HG02852 (cell line): ENCODE measurements around the gene ZNF519.

Source experiments
- ATAC-seq: cut with Tn5 transposase; IDR thresholded peaks from one replicate; pipeline ENCODE4 v1.9.1; 2021; ENCODE audit warnings: mild to moderate bottlenecking, moderate library complexity; ENCODE audit not compliant: unreplicated experiment

ZNF519 gene

DNA sequence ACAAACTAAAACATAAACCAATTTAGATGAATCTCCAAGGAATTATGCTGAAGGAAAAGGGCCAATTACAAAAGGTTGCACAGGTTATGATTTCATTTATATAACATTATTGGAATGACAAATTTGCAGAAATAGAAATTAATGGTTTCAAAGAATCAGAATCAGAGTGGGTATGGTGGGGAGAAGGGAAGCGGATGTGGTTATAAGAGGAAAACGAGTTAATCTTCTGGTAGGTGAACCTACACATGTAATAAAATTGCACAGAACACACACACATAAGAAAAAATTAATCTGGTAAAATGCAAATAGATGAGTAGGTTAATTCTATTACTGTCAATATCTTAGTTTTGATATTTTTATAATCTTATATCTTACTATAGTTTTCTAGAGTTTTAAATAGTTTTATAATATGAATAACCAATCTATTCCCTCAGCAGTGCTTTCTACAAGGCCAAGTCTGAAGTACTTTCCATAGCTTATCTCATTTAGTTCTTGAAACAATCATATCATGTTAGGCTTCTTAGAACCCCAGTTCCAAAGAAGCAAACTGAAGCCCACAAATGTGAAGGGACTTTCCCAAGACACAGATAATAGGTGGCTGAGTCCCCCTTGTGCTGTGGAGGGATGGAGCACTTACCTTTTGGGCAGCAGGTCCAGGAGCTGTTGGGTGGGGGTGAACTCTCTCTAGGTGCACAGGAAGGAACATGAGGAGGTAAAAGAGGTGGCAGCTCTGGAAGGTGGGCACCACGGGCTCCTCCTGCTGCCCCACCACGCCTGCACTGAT lies 31.5 kb downstream of the ZNF519 start:
- ATAC-seq, result no peak

DNA sequence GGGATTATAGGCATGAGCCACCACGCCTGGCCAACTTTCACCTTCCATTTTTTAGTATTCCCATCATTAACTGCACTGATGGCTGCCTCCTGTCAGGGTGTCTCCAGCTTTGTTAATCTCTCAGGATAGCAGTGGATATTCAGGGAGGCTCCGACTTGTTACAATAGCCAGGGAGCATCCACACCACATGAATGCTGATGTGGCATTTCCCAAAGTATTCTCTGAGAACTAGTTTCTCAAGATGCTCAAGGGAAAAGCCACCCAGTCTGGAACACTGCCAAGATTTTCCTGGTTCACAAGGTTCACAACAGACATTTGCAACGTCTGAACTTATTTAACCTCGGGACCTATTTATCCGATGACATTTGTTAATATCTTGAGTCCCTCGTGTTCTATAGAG lies 33.8 kb downstream of the ZNF519 start:
- ATAC-seq, result no peak

DNA sequence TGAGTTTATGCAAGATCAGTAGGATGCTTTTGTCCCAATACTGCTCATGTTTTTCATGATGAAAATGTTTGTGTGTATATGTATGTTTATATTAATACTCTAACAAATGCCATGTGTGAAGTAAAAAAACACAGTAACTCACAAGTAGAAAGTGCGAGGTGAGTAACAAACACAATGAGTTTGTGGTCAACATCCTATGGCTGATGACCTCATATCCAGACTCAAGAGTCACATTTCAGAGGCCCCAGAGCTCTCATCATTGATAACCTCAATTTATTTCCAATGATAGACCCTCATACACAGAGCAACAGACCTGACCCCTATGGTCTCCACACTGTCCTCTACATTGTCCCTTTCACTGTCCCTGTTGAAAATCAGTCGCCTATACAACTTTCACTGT lies 34.5 kb downstream of the ZNF519 start:
- ATAC-seq, result no peak

DNA sequence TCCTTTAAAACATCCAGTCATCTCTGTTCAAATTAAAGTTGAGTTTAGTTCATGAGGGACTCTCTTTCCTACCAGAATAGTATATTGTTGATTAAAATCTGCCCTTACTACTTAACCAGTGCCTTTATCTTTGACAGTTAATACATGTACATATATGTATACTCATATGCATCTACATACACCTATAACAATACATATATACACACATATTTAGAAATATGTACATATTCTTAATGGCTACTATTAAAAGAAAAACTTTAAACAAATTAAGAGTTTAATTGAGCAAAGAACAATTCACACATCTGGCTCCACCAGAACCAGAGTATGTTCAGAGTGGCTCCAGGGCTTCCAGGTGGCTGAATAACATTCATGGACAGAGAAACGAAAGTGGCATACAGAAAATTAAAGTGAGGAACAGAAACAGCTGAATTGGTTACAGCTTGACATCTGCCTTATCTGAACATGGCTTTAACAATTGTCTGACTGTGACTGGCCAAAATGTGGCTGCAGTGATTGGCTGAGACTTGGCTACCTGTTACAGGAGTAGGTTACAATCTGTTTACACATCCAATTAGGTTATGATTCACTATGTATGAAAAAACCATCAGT lies 38.8 kb downstream of the ZNF519 start:
- ATAC-seq, result no peak

DNA sequence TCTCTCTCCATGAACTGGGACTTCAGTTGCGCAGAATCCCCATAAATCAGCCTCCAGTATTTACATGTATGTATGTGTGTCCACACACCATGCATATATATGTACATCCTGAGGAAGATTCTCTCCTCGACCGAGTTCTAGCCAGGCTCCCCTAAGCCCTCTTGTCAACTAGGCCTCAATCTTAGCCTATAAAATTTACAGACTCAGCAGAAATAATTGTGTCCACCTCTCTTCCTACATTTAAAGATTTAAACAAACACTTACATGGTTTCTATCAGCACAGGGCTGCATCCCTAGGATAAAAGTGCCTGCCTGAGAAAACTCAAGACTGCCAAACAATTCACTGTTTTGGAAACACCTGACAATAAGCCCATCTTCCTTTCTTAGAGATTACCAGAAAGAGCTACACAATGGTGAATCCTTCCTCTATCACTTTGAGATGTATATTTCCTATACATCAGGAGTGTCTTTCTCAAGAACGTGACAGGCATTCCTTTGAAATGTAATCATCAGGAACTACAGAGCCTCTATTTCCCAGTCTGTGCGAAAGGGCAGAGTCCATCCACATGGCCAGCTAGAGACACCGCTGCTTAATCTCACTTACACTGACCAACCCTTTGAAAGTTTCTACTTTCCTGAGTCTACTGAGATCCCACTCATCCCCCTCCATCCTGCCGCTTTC lies 39.5 kb downstream of the ZNF519 start:
- no peak for ATAC-seq

DNA sequence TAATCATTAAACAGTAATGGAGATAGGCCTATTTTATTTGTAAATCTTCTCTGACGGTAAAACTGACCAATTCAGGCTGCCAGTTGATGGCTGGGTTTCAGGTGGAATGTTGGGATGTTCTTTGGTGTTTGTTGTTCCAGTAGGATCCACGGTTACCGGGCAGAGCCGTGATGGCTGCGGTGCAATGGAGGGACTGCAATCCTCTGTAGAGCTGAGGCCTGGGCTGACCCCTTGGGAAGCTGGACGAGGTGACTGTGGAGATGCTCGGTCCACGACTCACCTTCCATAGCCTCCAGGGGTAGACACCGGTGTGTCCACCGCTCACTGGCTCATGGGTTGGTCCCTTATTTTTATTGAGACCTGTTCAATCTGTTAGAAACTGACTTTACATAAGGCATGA lies 42.5 kb downstream of the ZNF519 start:
- no peak for ATAC-seq

DNA sequence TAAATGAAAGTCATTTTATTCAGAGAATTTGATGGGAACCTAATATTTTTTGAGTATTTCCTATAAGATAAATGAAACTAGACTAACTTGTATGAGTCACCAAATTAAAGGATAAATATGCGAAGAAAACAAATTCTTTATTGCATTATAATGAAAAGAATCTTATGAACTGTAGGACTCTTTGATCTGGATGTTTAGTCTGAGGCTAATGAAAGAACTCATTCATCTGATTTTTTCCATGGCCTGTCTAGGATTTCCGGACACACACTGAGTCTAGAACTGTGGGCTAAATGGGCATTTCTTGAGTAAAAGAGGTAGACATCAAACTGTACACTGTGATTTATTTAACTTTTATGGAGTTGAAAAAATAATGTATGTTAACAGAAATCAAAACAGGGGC lies 43.0 kb downstream of the ZNF519 start:
- no peak for ATAC-seq

DNA sequence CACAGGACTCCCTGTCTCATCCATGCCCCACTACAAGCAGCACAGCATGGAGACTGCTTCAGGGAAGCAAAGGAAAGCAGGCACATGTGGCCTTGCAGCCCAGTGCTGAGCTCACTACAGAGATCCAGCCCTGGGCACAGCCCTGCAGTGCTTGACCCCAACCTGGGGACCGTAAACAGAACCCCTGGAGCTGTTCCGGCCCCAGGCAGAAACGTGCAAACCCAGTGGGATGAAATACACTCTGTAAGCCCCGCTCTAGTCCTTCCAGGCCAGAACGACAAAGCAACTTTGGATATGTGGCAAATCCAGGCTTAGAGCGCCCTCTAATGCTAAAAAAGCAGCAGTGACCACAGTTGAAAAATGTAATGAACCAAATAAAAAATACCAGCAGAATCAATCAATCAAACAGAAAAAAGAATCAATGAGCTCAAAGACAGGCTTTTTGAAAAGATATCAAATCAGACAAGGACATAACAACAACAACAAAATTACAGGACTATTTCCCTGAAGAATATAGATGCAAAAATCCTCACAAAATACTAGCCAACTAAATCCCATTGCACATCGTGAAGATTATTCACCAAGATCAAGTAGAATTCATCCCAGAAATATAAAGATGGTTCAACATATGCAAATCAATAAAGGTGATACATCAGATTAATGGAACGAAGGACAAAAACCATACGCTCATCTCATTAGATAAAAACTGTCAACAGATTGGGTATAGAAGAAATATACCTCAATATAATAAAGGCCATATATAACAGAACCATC lies 45.6 kb downstream of the ZNF519 start:
- ATAC-seq, result no peak

DNA sequence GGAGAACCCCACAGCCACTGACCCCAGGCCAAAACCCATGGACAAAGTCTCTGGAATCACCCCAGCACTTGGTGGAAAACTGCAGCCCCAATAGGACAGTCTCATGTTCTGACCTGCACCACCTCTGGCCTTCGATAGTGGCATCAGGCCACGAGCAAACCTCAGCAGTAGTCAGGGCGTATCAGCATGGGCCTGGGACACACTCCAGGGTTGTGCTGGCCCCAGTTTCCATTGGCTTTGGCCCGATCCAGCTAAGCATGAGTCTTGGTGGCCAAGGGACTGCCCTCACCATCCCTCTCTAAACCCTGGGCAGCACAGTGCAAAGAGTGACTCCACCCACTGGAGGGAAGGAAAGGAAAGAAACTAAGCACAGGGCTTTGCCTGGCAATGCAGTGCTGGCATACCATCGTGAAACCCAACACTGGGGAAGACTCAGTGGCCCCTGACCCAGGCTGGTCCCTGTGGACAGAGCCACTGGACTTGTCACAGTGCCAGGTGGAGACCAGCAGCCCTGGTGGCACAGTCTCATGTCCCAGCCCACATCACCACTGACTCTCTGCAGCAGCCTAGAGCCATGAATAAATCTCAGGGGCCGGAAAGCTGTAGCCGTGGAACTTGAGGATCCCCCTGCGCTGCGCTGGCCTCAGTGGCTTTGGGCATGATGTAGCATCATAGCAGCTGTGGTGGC lies 46.3 kb downstream of the ZNF519 start:
- no peak for ATAC-seq

DNA sequence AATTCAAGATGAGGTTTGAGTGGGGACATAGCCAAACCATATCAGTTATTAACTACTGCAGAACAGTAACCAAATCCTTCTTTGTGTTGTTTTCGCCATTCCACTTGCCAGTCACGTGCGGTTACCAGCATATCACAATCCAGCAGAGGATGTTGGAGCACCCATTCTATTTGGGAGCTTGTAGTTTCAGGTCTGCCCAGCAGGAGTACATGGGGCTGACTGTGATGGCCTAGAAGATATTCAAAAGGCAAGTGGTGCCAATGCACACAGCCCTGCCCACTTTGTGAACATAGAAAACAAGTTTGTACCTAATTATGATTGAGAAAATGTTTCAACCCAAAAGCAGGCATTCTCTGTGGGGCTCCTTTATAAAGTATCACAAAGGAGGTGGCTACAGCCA lies 57.0 kb downstream of the ZNF519 start:
- ATAC-seq, result no peak

DNA sequence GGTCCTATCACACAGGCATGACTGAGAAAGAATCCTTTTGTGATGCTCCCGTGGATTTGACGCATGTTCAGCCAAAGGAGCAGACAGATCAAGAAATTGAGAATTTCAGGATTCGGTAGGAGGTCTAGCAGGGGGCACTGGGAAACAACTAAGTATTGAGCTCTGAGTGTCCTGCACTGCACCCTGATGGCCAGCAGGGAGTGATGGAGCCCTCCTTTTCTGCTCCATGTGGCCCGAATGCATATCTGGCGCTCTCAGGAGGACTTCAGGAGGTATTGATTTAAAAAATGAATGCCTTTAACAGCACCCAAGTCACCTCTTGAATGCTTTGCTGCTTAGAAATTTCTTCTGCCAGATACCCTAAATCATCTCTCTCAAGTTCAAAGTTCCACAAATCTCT lies 58.0 kb downstream of the ZNF519 start:
- ATAC-seq, result no peak

DNA sequence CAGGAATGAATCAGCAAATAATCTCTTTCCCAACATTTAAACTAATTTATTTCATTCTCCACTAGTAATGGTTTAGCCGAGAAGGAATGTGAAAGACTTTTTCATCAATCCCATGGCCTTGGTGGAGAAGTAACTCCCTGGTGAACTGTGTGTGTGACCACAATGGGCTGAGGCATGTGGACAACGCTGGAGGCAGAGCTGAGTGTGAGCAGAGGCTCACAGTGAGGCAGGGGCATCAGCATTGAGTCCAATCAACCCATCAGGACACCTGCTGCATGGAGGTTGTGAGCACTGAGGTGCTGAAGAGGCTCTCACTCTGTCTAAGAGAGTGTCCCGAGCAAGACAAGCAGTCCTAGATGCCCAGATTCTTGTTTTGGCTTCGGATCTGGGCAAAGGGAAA lies 78.6 kb downstream of the ZNF519 start:
- no peak for ATAC-seq
